GM12892 (cell line): ENCODE measurements around the gene CCDC127.
"Not testable (repeated sequence)": the region's sequence is repeated elsewhere in the genome, so short reads cannot be mapped to it uniquely, and the experiment has no call there.

Experiments
- DNase-seq: peaks from one replicate; pipeline ENCODE4 v3.0.0; 2011; ENCODE audit not compliant: insufficient read length
- FAIRE-seq: peaks from 2 replicates; lab custom pipeline; 2011; peaks lifted over from hg19 to GRCh38; lab: Jason Lieb, UNC
- POLR2A ChIP-seq: IDR thresholded peaks from 2 replicates; pipeline ENCODE4 v1.6.1; 2011; ENCODE audit warnings: low read depth, low read length, control low read depth
- POLR2AphosphoS5 ChIP-seq: IDR thresholded peaks from 2 replicates; pipeline ENCODE4 v1.6.1; 2011; ENCODE audit warnings: low read depth, low read length, control low read depth
- TAF1 ChIP-seq: IDR thresholded peaks from 2 replicates; pipeline ENCODE4 v1.6.1; 2011; ENCODE audit warnings: low read depth, mild to moderate bottlenecking, control low read depth, low read length, borderline replicate concordance

CCDC127 gene

DNA sequence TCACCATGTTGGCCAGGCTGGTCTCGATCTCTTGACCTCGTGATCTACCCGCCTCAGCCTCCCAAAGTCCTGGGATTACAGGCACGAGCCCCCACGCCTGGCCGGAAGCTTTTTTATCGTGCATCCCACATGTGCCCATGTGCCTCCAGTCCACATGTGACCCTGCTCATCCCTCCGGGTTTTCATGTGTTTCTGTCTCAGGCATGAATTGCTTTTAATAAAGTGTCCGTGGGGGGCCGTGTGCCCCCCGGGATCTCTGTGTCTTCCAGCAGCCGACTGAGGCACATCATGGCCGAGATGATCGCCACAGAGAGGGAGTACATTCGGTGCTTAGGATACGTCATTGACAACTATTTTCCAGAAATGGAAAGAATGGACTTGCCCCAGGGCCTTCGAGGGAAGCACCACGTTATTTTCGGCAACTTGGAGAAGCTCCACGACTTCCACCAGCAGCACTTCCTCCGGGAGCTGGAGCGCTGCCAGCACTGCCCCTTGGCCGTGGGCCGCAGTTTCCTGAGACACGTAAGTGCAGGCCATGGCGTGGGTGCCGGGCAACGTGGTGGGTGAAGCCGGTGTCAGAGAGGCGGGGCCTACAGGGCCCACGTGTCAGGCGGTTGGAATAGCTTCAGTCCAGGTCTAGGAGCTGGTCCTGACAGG, 48.8 kb downstream of the CCDC127 start:
- no peak for FAIRE-seq
- peak; percentile 1 for DNase-seq
- TF ChIP-seq POLR2AphosphoS5 (no peak), POLR2A (no peak), TAF1 (no peak)

DNA sequence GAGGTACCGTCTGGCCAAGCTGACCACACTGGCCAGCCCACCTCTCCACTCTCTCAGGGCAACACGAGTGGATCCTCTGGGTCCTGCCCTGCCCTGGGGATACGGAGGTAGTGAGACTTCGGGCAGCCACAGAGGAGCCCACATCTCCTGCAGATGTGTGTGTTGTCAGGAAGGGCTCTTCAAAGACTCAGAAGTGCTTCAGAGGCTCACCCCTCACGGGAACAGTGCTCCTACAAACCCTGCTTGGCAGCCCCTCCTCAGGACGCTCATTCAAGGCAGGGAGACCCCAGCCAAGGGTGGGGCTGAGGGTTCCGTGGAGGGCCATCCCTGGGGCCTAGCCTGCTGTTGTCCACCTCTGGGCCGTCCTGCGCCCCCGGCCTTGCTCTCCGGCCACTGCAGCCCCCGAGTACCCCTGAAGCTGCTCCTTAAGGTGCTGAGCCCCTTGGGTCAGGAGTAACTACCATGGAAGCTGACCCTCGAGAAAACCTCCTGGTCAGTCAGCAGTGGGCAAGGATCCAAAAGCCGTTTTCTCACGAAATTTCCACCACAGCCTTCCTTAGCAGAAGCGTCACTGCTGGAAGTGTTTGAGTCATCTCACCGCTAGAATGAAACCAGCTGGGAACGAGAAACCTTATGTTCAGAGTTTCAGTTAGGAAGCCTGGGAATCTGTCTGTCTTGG, 49.8 kb downstream of the CCDC127 start:
- FAIRE-seq (no peak), DNase-seq (peak; percentile 15)
- TF ChIP-seq POLR2AphosphoS5 (no peak), TAF1 (no peak), POLR2A (no peak)

- FAIRE-seq (no peak), DNase-seq (no peak)
- TF ChIP-seq POLR2AphosphoS5, result no peak
- TF ChIP-seq TAF1, result no peak
- TF ChIP-seq POLR2A, result no peak
Measured at GRCh38 chr5:167511-167910, 50.4 kb downstream of the CCDC127 start.

DNA sequence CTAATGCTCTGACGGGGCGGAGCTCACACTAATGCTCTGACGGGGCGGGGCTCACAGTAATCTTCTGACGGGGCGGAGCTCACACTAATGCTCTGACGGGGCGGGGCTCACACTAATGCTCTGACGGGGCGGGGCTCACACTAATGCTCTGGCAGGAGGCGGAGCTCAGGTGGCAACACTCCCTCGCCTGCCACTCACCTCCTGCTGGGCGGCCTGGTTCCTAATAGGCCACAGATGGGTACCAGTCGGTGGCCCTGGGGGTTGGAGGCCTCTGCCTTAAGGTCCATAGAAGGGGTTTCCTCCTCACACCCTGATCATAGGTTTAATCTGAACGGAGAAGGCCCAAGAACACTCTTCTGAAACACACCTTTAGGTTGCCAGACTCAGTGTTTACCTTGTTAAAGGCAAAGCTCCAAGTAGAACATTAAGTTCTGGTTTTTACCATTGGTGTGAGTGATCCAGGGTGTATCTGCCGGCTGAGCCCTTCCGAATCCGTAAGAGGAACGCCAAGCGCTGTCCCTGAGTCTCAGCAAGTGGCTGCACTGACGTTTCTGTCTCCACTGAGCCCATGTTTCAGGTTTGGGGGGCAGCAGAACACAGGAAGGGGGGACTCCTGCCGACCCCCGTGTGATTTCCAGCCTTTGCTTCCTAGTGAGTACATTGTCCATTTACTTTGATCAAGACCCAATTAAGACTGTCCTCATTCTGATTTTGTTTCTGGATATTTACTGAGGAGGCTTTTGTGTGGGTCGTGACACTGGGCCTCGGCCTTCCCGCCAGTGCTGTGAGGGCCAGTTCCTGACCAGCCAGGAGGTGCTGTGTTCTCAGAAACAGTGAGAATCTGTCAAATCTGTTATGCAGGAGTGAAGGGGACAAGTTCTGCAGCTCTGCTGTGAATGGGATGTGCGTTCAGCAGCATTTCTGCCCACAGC, 51.2 kb downstream of the CCDC127 start:
- FAIRE-seq (no peak), DNase-seq (no peak)
- TF ChIP-seq POLR2A (no peak), TAF1 (no peak), POLR2AphosphoS5 (no peak)

- DNase-seq, FAIRE-seq: not testable (repeated sequence)
Measured at GRCh38 chr5:164783-165182, 53.2 kb downstream of the CCDC127 start.

GRCh38 chr5:164244-164643, 53.7 kb downstream of the CCDC127 start:
- no peak for DNase-seq
- TF ChIP-seq POLR2A (no peak), TAF1 (no peak), POLR2AphosphoS5 (no peak)
- FAIRE-seq, result no peak

- no peak for FAIRE-seq
- peak; percentile 4 for DNase-seq
- TF ChIP-seq POLR2AphosphoS5, result no peak
Measured at GRCh38 chr5:163841-164240, 54.1 kb downstream of the CCDC127 start.

DNA sequence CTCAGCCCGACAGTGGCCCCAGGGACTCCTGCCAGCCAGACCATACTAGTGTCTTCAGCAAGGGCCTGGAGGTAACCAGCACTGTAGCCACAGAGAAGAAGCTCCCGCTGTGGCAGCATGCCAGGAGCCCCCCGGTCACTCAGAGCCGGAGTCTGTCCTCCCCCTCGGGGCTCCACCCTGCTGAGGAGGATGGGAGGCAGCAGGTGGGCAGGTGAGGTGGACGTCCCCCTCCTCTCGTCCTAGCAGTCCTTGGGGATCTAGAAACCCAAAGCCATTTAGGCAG, 54.7 kb downstream of the CCDC127 start:
- FAIRE-seq (no peak), DNase-seq (no peak)
- no peak for TF ChIP-seq POLR2A
- TF ChIP-seq POLR2AphosphoS5, result no peak
- no peak for TF ChIP-seq TAF1

DNA sequence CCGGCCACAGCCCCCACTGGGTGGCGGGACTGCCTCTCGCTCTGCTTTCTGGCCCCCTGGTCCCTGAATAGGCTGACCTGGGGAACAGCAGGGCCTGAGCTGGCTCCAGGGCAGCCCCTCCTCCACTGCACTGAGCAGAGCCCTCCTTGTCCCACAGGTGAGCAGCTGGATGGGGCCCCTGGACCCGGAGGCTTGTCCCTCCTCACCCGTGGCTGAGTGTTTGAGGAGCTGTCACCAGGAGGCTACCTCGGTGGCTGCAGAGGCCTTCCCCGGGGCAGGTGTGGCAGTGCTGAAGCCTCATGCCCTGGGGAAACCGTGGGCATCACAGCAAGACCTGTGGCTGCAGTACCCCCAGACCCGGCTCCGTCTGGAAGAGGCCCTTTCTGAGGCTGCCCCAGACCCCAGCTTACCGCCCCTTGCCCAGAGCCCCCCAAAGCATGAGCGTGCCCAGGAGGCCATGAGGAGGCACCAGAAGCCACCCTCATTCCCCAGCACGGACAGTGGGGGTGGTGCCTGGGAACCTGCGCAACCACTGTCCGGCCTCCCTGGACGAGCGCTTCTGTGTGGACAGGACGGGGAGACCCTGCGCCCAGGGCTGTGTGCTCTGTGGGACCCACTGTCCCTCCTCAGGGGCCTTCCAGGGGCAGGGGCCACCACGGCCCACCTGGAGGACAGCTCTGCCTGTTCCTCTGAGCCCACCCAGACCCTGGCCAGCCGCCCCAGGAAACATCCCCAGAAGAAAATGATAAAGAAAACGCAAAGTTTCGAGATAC, 55.2 kb downstream of the CCDC127 start:
- TF ChIP-seq TAF1, result no peak
- TF ChIP-seq POLR2AphosphoS5, result no peak
- TF ChIP-seq POLR2A, result no peak
- DNase-seq (no peak), FAIRE-seq (no peak)

DNA sequence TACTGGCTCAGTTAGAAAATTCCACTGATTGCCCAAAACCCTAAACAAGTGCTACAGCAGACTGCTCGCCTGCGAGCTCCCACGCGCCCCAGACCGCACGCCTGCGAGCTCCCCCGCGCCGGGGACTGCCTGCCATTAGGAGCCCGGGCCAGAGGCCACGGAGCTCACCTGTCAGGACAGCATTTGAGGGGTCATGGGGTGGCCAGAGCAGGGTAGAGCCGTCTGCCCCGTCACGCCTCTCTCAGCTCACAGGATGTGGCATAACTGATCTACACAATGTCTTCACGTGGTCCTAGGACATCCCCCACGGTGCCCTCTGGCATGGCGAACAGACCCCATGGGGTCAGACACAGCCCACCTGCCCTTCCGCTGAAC, 55.8 kb downstream of the CCDC127 start:
- no peak for DNase-seq
- TF ChIP-seq POLR2AphosphoS5, result no peak
- TF ChIP-seq POLR2A, result no peak
- no peak for TF ChIP-seq TAF1
- FAIRE-seq, result no peak

DNA sequence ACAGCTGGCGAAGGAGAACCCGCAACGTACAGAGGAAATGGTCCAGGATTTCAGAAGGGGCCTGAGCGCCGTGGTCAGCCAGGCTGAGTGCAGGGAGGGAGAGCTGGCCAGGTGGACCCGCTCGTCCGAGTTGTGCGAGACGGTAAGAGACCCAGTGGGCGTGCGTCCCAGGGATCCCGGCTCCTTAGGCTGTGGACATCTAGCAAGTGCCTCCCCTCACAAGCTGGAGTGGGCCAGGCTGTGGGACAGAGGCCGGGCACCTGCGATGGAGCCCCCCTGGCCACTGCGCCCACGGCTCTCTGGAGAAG, 56.2 kb downstream of the CCDC127 start:
- FAIRE-seq (no peak), DNase-seq (no peak)
- TF ChIP-seq POLR2AphosphoS5, result no peak
- no peak for TF ChIP-seq POLR2A
- no peak for TF ChIP-seq TAF1
